CD4-positive, alpha-beta T cell treated with Interleukin-10 for 1 hour (primary cell): Measurements from ENCODE around the gene LCA5.
"Not testable (repeated sequence)": the region's sequence is repeated elsewhere in the genome, so short reads cannot be mapped to it uniquely, and the experiment has no call there.

Source experiments
- DNase-seq: peaks from one replicate; pipeline ENCODE4 v3.0.0-alpha.2; 2020

The LCA5 gene

DNA sequence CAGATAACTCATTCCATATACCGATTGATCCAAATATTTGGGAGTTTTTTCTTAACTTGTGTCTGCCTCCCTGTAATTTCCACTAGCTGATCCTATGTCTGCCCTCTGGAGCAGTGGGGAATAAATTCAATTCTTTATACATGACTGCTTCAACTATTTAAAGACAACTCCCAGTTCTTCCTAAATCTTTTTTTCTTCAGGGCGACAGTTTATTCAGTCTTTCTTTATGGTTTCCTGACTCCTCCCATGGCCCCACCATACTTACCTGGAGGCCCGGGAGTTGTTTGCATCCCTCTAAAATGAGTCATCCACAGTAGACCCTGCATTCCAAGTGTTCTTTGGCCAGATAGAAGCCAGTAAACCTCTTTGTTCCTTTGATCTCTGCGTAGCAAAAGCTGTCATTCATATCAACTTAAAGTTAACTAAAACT, 73.6 kb downstream of the LCA5 start:
- no peak for DNase-seq

DNA sequence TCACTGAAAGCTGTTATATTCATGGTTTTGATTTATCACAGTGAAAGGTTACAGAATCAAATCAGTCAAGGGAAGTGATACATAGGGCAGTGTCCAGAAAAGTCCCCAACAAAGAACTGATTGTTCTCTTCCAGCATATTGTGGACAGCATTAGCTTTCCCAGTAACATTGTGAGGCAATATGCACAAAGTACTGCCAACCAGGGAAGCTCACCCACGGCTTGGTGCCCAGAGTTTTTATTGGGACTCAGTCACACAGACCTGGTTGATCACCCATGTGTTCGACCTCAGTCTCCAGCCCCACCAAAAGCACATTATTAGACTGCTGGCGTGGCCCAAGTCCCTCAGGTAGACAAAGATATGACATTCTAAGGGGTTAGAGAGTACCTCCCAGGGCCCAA, 76.0 kb downstream of the LCA5 start:
- no peak for DNase-seq

- DNase-seq, result no peak
These were observed 81.8 kb downstream of the LCA5 start for GRCh38 chr6:79455446-79455845.

DNA sequence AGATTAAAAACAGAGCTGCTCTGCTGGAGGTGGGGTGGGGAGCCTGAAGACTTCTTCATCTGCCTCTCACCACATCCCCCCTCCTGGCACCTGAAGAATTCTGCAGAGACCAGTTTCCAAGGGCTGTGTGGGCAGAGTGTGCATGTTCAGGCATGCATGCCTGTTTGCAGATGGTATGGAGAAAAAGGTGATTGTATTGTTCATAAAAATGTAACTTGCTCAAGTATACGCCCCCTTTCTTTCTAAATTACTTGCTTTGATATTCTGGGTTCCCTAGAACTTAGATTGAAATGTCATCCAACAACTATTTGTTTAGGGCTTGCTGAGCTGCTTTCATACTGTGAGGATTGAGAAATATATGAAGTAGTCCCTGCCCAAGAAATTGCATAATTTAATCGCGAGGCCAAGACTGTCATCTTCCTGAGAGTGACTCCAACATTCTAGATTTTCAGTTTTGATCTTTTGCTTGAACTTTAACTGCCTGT, 83.6 kb downstream of the LCA5 start:
- no peak for DNase-seq

DNA sequence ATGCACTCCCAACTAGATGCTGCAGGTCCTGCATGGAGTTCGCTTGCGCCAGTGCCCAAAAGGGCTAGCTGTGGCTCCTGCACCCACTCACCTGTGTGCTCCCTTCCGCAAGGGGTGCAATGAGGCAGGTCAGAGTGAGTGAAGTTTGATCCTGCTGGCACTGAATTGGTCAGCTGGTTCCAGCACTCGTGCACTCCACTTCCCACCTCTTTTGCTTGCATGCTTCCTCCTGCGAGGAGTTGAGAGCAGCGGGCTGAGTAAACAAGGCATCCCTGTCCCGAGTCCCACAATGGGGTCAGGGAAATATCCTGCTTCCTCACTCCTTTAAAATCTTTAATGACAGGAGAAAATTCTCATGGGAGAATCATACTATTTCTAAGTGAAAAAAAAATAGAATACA, 86.2 kb downstream of the LCA5 start:
- DNase-seq, result no peak

GRCh38 chr6:79446006-79446405, 91.2 kb downstream of the LCA5 start:
- no peak for DNase-seq

DNA sequence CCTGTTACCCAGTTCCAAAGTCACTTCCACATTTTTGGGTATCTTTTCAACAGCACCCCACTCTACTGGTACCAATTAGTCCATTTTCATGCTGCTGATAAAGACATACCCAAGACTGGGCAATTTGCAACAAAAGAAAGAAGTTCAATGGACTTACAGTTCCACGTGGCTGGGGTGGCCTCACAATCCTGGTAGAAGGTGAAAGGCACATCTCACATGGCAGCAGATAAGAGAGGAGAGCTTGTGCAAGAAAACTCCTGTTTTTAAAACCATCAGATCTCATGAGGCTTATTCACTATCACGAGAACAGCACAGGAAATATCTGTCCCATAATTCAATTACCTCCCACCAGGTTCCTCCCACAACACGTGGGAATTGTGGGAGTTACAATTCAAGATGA, 93.4 kb downstream of the LCA5 start:
- not testable (repeated sequence) for DNase-seq

- DNase-seq, result no peak
These were observed 96.0 kb downstream of the LCA5 start for GRCh38 chr6:79441192-79441591.

- no peak for DNase-seq
These were observed 96.6 kb downstream of the LCA5 start for GRCh38 chr6:79440598-79440997.

DNA sequence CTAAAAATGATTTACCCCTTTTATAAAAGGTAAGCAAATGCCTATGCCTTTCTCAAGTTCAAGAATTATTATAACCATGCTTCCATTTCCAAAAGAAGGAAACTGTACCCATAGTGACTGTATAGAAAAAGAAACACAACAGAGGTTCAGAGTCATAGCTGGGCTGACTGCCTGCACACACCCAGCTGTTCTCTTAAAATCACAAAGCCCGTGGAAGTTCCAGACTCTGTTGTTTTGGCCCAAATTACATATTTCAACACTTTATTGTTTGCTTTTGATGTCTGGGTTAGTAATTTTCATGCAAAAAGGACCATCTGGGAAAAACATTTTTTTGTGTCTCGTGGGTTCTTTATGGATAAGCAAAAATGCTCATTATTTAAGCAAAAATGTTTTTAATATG, 99.2 kb downstream of the LCA5 start:
- no peak for DNase-seq

DNA sequence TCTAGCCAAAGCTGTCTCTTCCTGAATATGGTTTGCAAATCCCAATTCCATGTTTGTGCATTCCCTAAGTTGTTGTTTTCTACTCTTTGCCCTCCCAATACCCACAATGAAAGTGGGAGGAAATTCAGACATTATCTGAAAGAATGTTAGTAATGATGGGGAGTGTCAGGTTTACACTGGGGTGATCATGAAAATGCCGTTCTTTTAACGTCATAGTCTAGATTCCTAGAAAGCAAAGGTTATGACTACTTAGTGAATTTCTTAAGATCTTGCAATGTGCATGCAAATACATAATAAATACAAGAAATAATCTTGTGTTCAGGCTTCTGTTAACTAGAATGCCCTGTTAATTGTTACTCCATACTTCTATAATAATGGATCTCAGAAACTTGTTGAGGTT, 101.0 kb downstream of the LCA5 start:
- no peak for DNase-seq

DNA sequence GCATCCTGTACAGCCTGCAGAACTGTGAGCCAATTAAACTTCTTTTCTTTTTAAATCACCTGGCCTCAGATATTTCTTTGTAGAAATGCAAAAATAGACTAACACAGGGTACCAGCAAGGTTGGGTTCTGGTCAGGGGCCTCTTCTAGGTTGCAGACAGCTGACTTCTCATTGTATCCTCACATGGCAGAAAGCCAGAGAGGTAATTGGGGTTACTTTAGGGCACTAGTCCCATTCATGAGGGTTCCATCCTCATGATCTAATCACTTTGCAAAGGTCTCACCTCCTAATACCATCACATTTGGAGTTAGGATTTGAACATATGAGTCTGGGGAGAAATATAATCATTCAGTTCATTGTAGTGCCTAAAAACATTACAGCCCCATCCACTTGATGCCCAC, 101.5 kb downstream of the LCA5 start:
- no peak for DNase-seq
